NB4 (cell line): ENCODE measurements around the gene PSG4.
A peak's percentile ranks its signal among the peaks of the same experiment; 100 is the strongest.
"Not testable (repeated sequence)": the region's sequence is repeated elsewhere in the genome, so short reads cannot be mapped to it uniquely, and the experiment has no call there.

Experiments used
- CTCF ChIP-seq: IDR thresholded peaks from one replicate; pipeline ENCODE4 v1.5.1; 2012; ENCODE audit warnings: low read depth, low read length
- MAX ChIP-seq: IDR thresholded peaks from 2 replicates; pipeline ENCODE4 v1.6.1; 2011; ENCODE audit warnings: low read depth, low read length
- MYC ChIP-seq: IDR thresholded peaks from 2 replicates; pipeline ENCODE4 v1.6.1; 2011; ENCODE audit warnings: low read depth, low read length
- POLR2A ChIP-seq: IDR thresholded peaks from 2 replicates; pipeline ENCODE4 v1.6.1; 2011; ENCODE audit warnings: mild to moderate bottlenecking; ENCODE audit not compliant: insufficient read length; ENCODE audit errors: extremely low read depth

- peak; percentile 27 for TF ChIP-seq CTCF
- not testable (repeated sequence) for TF ChIP-seq MAX, POLR2A, MYC
Observed at GRCh38 chr19:43188092-43188491, 17.3 kb downstream of the PSG4 start.
